SU-DHL-6 (cell line): ENCODE measurements around the gene AGRP.
A peak's percentile ranks its signal among the peaks of the same experiment; 100 is the strongest.

ENCODE experiments used
- H2AFZ ChIP-seq: fragments of 200-600 bp; sonication (generic); 2 replicates; pipeline ENCODE4 v1.6.1; 2014; ENCODE audit warnings: low read depth, mild to moderate bottlenecking, moderate library complexity, mixed read lengths, antibody characterized with exemption, low read length; ENCODE audit not compliant: severe bottlenecking
- H3F3A ChIP-seq: fragments of 200-600 bp; shearing (Covaris generic); 2 replicates; pipeline ENCODE4 v1.6.0; 2016; ENCODE audit warnings: antibody characterized with exemption, mild to moderate bottlenecking; ENCODE audit not compliant: insufficient read depth
- H3K27ac ChIP-seq: fragments of 200-600 bp; sonication (generic); 2 replicates; pipeline ENCODE4 v1.5.1; 2016; ENCODE audit warnings: low read depth, mild to moderate bottlenecking, low read length, moderate library complexity, mixed read lengths
- H3K27me3 ChIP-seq: fragments of 200-600 bp; sonication (generic), shearing (Covaris generic); 2 replicates; pipeline ENCODE4 v1.6.0; 2014; ENCODE audit warnings: mild to moderate bottlenecking, low read length
- H3K36me3 ChIP-seq: fragments of 200-600 bp; sonication (generic); 2 replicates; pipeline ENCODE4 v1.6.1; 2014; ENCODE audit warnings: mild to moderate bottlenecking, low read length, mixed read lengths
- H3K4me2 ChIP-seq: fragments of 300-600, 200-600 bp; shearing (Covaris generic), sonication (generic); 2 replicates; pipeline ENCODE4 v1.6.0; 2014; ENCODE audit warnings: low read length, low read depth, mild to moderate bottlenecking; ENCODE audit not compliant: poor library complexity, severe bottlenecking
- H3K4me3 ChIP-seq: fragments of 200-600 bp; sonication (generic); 2 replicates; pipeline ENCODE4 v1.5.1; 2014; ENCODE audit warnings: antibody characterized with exemption, low read length, mild to moderate bottlenecking, mixed read lengths; ENCODE audit not compliant: insufficient read depth, poor library complexity, severe bottlenecking
- H3K79me2 ChIP-seq: fragments of 200-600 bp; sonication (generic); 2 replicates; pipeline ENCODE4 v1.6.1; 2014; ENCODE audit warnings: mild to moderate bottlenecking, low read length, moderate library complexity; ENCODE audit not compliant: insufficient read depth
- H3K9ac ChIP-seq: fragments of 200-600 bp; sonication (generic); 2 replicates; pipeline ENCODE4 v1.7.0; 2014; ENCODE audit warnings: mild to moderate bottlenecking, low read length
- H3K9me2 ChIP-seq: fragments of 200-600 bp; sonication (generic); replicated peaks from 2 replicates; pipeline ENCODE4 v1.6.1; 2014; ENCODE audit warnings: low read length; ENCODE audit not compliant: insufficient read depth
- H3K9me3 ChIP-seq: fragments of 200-600 bp; sonication (generic); 2 replicates; pipeline ENCODE4 v1.6.1; 2014; ENCODE audit warnings: low read length, mixed read lengths; ENCODE audit not compliant: insufficient read depth
- H4K20me1 ChIP-seq: fragments of 200-600 bp; sonication (generic); 2 replicates; pipeline ENCODE4 v1.6.1; 2014; ENCODE audit warnings: low read depth, mild to moderate bottlenecking, antibody characterized with exemption, low read length, moderate library complexity, mixed read lengths
- EZH2phosphoT487 ChIP-seq: fragments of 200-600 bp; sonication (generic), shearing (Covaris generic); conservative IDR thresholded peaks from 2 replicates; pipeline ENCODE4 v1.6.1; 2018; ENCODE audit warnings: mild to moderate bottlenecking, antibody characterized with exemption, low read length, moderate library complexity, mixed read lengths
- TF ChIP-seq, protein P1 (sequence below): fragments of 200-600 bp; sonication (generic); IDR thresholded peaks from one replicate; pipeline ENCODE4 v1.5.1; 2017; ENCODE audit warnings: antibody characterized with exemption, mild to moderate bottlenecking, low read length, moderate library complexity; ENCODE audit not compliant: insufficient read depth, poor library complexity, severe bottlenecking

Gene AGRP

DNA sequence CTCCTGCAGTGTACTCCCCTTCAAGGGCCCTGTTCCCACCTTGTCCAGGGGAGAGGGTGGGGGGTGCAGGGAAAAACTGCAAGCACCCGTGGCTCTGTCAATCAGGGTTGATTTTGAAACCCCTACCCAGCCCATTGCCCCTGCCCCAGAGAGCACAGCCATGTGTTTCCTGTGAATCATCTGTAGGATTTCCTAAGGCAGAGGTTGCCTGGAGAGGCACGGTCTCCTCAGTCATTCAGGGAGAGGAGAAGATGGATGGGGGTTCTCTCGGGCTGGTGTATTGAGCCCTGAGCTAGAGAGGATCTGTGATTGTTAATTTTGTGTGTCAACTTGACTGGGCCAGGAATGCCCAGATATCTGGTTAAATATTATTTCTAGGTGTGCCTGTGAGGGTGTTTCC lies 3.5 kb upstream of the AGRP start:
- H4K20me1 ChIP-seq: no peaks in the 10 kb centered on the region
- H3K4me3 ChIP-seq: no peak overlapping the region
- no peak overlapping the region for H2AFZ ChIP-seq
- H3K9me2 ChIP-seq: no peaks in the 10 kb centered on the region
- no peaks in the 10 kb centered on the region for H3K27me3 ChIP-seq
- peak overlapping the region; percentile 53 for H3K27ac ChIP-seq
- peaks cover 24% of the 10 kb centered on the region for H3F3A ChIP-seq
- H3K4me2 ChIP-seq: no peak overlapping the region
- H3K9me3 ChIP-seq: no peaks in the 10 kb centered on the region
- no peak overlapping the region for H3K9ac ChIP-seq
- H3K79me2 ChIP-seq: peaks cover 20% of the 10 kb centered on the region
- no peaks in the 10 kb centered on the region for H3K36me3 ChIP-seq
- TF ChIP-seq EZH2phosphoT487: no peak
- TF ChIP-seq, protein P1, sequence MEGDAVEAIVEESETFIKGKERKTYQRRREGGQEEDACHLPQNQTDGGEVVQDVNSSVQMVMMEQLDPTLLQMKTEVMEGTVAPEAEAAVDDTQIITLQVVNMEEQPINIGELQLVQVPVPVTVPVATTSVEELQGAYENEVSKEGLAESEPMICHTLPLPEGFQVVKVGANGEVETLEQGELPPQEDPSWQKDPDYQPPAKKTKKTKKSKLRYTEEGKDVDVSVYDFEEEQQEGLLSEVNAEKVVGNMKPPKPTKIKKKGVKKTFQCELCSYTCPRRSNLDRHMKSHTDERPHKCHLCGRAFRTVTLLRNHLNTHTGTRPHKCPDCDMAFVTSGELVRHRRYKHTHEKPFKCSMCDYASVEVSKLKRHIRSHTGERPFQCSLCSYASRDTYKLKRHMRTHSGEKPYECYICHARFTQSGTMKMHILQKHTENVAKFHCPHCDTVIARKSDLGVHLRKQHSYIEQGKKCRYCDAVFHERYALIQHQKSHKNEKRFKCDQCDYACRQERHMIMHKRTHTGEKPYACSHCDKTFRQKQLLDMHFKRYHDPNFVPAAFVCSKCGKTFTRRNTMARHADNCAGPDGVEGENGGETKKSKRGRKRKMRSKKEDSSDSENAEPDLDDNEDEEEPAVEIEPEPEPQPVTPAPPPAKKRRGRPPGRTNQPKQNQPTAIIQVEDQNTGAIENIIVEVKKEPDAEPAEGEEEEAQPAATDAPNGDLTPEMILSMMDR: no peak

DNA sequence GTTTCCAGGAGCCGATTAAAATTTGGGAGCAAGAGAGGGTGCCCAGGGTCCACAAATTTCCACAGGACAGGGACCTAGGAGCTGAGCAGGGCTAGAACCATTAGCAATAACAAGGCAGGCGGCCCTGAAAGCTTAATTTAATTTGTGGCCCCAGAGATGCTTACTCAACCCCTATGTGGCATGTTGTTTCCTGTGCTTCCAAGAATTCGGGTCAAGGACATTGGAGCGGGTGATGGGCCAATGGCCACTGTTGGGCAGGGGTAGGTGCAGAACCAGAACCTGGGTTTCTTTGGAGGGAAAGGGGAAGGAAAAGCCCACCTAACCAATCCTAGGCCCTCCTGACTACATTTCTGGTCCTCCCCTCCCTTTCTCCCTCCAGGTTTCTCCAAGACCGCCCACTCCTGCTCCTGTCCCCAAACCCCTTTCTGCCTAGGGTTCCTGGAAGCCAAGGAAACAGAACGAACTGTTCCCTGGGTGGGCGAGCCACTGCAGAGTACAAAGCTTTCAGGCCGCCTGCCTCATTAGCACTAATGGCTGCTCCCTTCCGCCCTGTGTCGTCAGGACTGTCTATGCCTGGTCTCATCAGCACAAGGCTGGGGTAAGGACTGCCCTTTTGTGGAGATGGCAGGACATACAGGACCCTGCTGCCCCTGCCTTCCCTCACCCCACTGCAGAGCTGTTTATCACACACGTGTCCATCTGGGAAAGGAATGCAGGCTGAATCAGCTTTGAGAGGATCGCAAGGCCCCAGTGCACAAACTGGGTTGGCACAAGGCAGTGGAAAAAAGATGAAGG lies 581 bp upstream of the AGRP start:
- no peak overlapping the region for H3K4me3 ChIP-seq
- H3K4me2 ChIP-seq: no peak overlapping the region
- peaks cover 21% of the 10 kb centered on the region for H3F3A ChIP-seq
- H3K9me2 ChIP-seq: no peaks in the 10 kb centered on the region
- H3K36me3 ChIP-seq: no peaks in the 10 kb centered on the region
- 0 out of 2 replicates have a peak overlapping the region, but pooled peaks have one; percentile 84 for H3K9ac ChIP-seq
- peaks cover 44% of the 10 kb centered on the region for H3K79me2 ChIP-seq
- H4K20me1 ChIP-seq: no peaks in the 10 kb centered on the region
- TF ChIP-seq, protein P1: no peak
- TF ChIP-seq EZH2phosphoT487: no peak
- H3K27ac ChIP-seq: no peak overlapping the region
- H2AFZ ChIP-seq: no peak overlapping the region
- H3K27me3 ChIP-seq: no peaks in the 10 kb centered on the region
- no peaks in the 10 kb centered on the region for H3K9me3 ChIP-seq

DNA sequence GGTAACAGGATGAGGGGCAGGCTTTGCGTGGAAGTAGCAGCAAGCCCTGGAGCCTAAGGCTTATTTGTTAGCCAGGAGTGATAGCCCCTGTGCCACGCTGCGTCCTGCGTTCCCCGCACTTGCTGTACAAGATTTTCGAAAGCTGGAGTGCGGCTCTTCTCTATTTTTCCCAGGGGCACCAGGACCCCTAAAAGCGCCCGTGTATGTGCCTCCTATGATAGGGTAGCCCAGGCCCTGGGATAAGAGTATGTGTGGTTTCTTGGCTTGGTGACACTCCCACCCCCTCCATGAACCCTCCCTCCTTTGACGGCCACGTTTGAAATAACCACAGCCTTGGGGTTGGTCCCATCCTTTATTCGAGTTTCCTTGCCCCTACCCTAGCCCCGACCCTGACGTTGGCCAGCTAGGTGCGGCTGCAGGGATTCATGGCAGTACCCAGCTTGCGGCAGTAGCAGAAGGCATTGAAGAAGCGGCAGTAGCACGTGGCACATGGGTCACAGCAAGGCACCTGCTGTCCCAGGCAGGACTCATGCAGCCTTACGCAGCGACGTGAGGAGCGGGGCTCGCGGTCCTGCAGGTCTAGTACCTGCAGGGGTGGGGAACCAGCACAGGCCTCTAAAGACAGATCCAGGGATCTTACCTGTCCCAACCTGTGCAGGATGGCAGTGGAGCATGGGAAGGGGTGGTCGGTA lies 968 bp downstream of the AGRP start:
- H3K36me3 ChIP-seq: no peaks in the 10 kb centered on the region
- peak overlapping the region; percentile 84 for H3K9ac ChIP-seq
- H3K4me3 ChIP-seq: peak overlapping the region; percentile 69
- peaks cover 13% of the 10 kb centered on the region; the same call in 1 of the 2 replicates for H3F3A ChIP-seq
- H3K27me3 ChIP-seq: no peaks in the 10 kb centered on the region
- H3K9me2 ChIP-seq: no peaks in the 10 kb centered on the region
- no peaks in the 10 kb centered on the region for H3K9me3 ChIP-seq
- H4K20me1 ChIP-seq: no peaks in the 10 kb centered on the region
- H2AFZ ChIP-seq: peak overlapping the region; percentile 8
- H3K79me2 ChIP-seq: peaks cover 55% of the 10 kb centered on the region
- no peak for TF ChIP-seq EZH2phosphoT487
- TF ChIP-seq, protein P1: no peak
- H3K27ac ChIP-seq: peak overlapping the region; percentile 81
- H3K4me2 ChIP-seq: peak overlapping the region; percentile 69
